Measurements from ENCODE around the gene NBEA. TPM values are rescaled to one million over a fixed set of nuclear protein-coding genes. Genes with fewer than 3 reads are reported as not detected.

The NBEA gene
- total and polyA plus RNA-seq, 2 experiments from 2014 or later = 2.6 to 12.3 TPM

DNA sequence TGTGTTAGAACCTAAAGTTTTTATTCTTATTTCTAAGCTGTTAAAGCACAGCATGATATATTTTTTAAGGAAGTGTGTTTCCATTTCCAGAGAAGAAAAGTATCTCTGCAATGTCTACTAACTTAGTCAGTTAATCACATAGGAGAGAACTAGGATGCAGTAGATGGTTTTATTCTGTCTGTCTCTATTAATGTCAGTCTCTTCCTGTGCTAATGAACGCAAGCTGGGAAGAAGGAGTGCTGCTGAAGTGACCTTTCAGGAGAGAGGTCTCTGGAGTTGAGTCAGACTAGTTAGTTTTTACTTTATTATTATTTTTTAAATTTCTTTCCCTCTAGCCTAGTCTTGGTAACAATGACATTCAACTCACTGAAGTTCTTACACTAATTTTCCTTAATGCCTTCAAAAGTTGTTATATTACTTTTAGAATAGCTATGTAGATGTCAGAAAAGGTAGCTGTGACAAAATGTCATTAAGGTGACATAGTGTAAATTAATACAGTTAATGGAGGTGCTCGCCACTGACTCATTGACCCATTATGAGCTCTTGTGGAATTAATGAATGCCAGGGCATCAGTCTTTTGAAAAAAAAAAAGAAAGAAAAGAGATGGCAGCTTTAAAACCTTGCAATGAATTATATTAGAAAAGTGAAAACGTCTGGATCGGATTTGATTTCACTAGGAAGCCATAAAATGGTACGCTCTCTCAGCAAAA, 654.4 kb downstream of the NBEA start:
- no peaks in the 10 kb centered on the region for H3K79me2 ChIP-seq
- 62% methylated on average over 5 of the region's 5 CpGs for WGBS (ENCODE audit: low lambda C conversion rate, missing lambda C conversion rate)
- no peak overlapping the region for H2AFZ ChIP-seq
- no peaks in the 10 kb centered on the region for H3K9me2 ChIP-seq (replicated peaks; ENCODE audit: insufficient read depth)
- H3K4me1 ChIP-seq (ENCODE audit: insufficient read depth) = peaks cover 8% of the 10 kb centered on the region
- H3K27me3 ChIP-seq = no peaks in the 10 kb centered on the region
- no peak overlapping the region for H3K4me3 ChIP-seq
- no peaks in the 10 kb centered on the region for H4K20me1 ChIP-seq (ENCODE audit: insufficient read depth, poor library complexity, severe bottlenecking)
- TF ChIP-seq EZH2 (IDR thresholded peaks at IDR 0.05; ENCODE audit: borderline replicate concordance) = no peak
- no peak overlapping the region for H3K4me2 ChIP-seq
- H3K9me3 ChIP-seq (ENCODE audit: low read depth) = no peaks in the 10 kb centered on the region
- DNase-seq (ENCODE audit: low spot score) = no peak
- no peak overlapping the region for H3K27ac ChIP-seq
- no peaks in the 10 kb centered on the region for H3K36me3 ChIP-seq (replicated peaks; ENCODE audit: insufficient read depth, low read depth)

DNA sequence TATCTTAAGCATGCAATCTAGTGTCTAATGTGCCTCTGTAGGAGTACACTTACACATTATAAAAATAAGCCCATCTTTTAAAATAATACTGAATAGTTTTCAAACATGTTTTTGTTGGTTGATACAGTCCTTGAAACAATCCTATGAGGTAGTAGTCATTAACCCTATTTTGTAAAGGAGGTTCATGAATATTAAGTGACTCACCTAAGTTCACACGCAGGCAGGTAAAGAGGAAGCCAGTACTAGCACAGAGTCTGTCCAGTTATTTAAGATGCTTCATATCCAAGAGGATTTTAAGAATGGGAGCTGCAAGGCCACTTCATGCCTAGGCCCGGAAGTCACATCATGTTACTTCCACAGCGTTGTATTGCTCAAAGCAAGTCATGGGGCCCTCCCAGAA, 655.4 kb downstream of the NBEA start:
- no peaks in the 10 kb centered on the region for H3K9me3 ChIP-seq (ENCODE audit: low read depth)
- H3K9me2 ChIP-seq (replicated peaks; ENCODE audit: insufficient read depth) = no peaks in the 10 kb centered on the region
- H3K36me3 ChIP-seq (replicated peaks; ENCODE audit: insufficient read depth, low read depth) = no peaks in the 10 kb centered on the region
- TF ChIP-seq EZH2phosphoT487 (IDR thresholded peaks at IDR 0.05; ENCODE audit: low read depth, severe bottlenecking, unreplicated experiment) = no peak
- no peak for TF ChIP-seq EZH2 (IDR thresholded peaks at IDR 0.05; ENCODE audit: borderline replicate concordance)
- TF ChIP-seq, protein P1, sequence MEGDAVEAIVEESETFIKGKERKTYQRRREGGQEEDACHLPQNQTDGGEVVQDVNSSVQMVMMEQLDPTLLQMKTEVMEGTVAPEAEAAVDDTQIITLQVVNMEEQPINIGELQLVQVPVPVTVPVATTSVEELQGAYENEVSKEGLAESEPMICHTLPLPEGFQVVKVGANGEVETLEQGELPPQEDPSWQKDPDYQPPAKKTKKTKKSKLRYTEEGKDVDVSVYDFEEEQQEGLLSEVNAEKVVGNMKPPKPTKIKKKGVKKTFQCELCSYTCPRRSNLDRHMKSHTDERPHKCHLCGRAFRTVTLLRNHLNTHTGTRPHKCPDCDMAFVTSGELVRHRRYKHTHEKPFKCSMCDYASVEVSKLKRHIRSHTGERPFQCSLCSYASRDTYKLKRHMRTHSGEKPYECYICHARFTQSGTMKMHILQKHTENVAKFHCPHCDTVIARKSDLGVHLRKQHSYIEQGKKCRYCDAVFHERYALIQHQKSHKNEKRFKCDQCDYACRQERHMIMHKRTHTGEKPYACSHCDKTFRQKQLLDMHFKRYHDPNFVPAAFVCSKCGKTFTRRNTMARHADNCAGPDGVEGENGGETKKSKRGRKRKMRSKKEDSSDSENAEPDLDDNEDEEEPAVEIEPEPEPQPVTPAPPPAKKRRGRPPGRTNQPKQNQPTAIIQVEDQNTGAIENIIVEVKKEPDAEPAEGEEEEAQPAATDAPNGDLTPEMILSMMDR (IDR thresholded peaks at IDR 0.05; ENCODE audit: poor library complexity) = no peak
- H3K4me2 ChIP-seq = no peak overlapping the region
- no peak overlapping the region for H2AFZ ChIP-seq
- peaks cover 8% of the 10 kb centered on the region for H3K4me1 ChIP-seq (ENCODE audit: insufficient read depth)
- 93% methylated on average over 3 of the region's 3 CpGs for WGBS (ENCODE audit: low lambda C conversion rate, missing lambda C conversion rate)
- H3K79me2 ChIP-seq = no peaks in the 10 kb centered on the region
- no peak overlapping the region for H3K27ac ChIP-seq
- DNase-seq (ENCODE audit: low spot score) = no peak
- no peaks in the 10 kb centered on the region for H3K27me3 ChIP-seq
- H3K4me3 ChIP-seq = no peak overlapping the region
- no peaks in the 10 kb centered on the region for H4K20me1 ChIP-seq (ENCODE audit: insufficient read depth, poor library complexity, severe bottlenecking)

DNA sequence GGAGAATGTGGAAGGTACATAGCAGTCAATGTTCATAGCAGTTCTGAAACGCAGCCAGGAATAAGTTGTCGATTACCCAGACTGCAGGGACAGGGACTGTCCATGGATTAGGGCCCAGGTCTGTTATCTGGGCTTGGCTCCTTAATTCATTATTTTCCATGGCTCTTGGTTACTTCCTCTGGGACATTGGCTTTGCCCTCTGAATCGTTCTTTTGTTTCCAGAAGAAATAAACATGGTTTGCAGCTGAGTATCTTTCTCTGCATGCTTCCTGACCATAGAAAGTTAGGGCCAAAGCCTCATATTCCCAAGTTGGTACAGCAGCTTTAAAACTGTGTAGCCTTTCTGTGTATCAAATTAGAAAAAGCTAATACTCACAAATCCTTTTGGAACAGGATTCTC, 656.2 kb downstream of the NBEA start:
- no peak overlapping the region for H3K4me2 ChIP-seq
- DNase-seq (ENCODE audit: low spot score) = no peak

DNA sequence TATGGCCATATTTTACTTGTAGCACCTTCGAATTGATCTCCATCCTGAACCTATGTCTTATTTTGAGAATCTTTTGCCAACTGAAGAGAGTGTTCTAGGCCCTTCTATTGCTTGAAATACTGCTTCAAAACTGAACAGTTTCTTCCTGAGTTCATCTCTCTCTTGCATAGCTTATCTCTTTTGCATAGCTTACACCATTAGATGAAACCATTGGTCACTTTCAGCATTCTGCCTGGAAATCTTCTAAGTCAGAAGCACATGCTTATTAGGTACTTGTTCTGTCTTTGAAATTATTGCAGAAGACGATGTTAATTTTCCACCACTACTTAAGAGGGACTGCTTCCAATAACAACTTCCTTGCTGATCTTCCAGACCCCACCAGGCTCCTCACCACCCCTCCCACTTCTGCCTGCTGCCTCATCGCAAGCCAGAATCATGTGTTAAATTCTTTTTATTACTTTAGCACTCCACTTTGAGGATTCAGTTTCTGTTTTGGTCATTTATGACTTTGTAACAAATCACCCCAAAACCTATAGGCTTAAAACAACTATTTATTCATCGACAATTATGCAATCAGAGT, 656.8 kb downstream of the NBEA start:
- H3K27ac ChIP-seq = peak overlapping the region; percentile 30
- TF ChIP-seq EZH2phosphoT487 (IDR thresholded peaks at IDR 0.05; ENCODE audit: low read depth, severe bottlenecking, unreplicated experiment) (no peak), EZH2 (IDR thresholded peaks at IDR 0.05; ENCODE audit: borderline replicate concordance) (no peak)
- TF ChIP-seq, protein P1 (IDR thresholded peaks at IDR 0.05; ENCODE audit: poor library complexity) = no peak

More for the DNA sequence above, 656.2 kb downstream of the NBEA start:
- Histone ChIP-seq H3K27me3 (no peaks in the 10 kb centered on the region), H3K9me3 (ENCODE audit: low read depth) (no peaks in the 10 kb centered on the region), H3K36me3 (replicated peaks; ENCODE audit: insufficient read depth, low read depth) (no peaks in the 10 kb centered on the region), H3K4me3 (no peak overlapping the region), H3K79me2 (no peaks in the 10 kb centered on the region), H4K20me1 (ENCODE audit: insufficient read depth, poor library complexity, severe bottlenecking) (no peaks in the 10 kb centered on the region), H2AFZ (no peak overlapping the region), H3K9me2 (replicated peaks; ENCODE audit: insufficient read depth) (no peaks in the 10 kb centered on the region), H3K27ac (no peak overlapping the region), H3K4me1 (ENCODE audit: insufficient read depth) (peaks cover 8% of the 10 kb centered on the region)
- WGBS (ENCODE audit: low lambda C conversion rate, missing lambda C conversion rate) = 79% methylated on average over 3 of the region's 3 CpGs
- no peak for TF ChIP-seq EZH2phosphoT487 (IDR thresholded peaks at IDR 0.05; ENCODE audit: low read depth, severe bottlenecking, unreplicated experiment)
- TF ChIP-seq EZH2 (IDR thresholded peaks at IDR 0.05; ENCODE audit: borderline replicate concordance) = no peak
- TF ChIP-seq, protein P1 (IDR thresholded peaks at IDR 0.05; ENCODE audit: poor library complexity) = no peak

More for the DNA sequence above, 656.8 kb downstream of the NBEA start:
- Histone ChIP-seq H3K9me2 (replicated peaks; ENCODE audit: insufficient read depth) (no peaks in the 10 kb centered on the region), H3K4me2 (no peak overlapping the region), H3K36me3 (replicated peaks; ENCODE audit: insufficient read depth, low read depth) (no peaks in the 10 kb centered on the region), H3K4me1 (ENCODE audit: insufficient read depth) (peaks cover 8% of the 10 kb centered on the region), H3K79me2 (no peaks in the 10 kb centered on the region), H3K4me3 (no peak overlapping the region), H4K20me1 (ENCODE audit: insufficient read depth, poor library complexity, severe bottlenecking) (no peaks in the 10 kb centered on the region), H3K9me3 (ENCODE audit: low read depth) (no peaks in the 10 kb centered on the region), H2AFZ (no peak overlapping the region), H3K27me3 (no peaks in the 10 kb centered on the region)
- DNase-seq (ENCODE audit: low spot score) = no peak
- WGBS (ENCODE audit: low lambda C conversion rate, missing lambda C conversion rate) = 53% methylated on average over 4 of the region's 4 CpGs

All from hepatocyte (in vitro differentiated cells).